GM12878 (cell line): ENCODE measurements around the gene VANGL2. TPM values are rescaled to one million over a fixed set of nuclear protein-coding genes. Genes with fewer than 3 reads are reported as not detected.

Experiments used
- FOXM1 ChIP-seq: IDR thresholded peaks from 2 replicates; pipeline ENCODE4 v1.6.1; 2012; ENCODE audit warnings: low read depth, mild to moderate bottlenecking, inconsistent platforms, low read length, moderate library complexity
- KDM1A ChIP-seq: fragments of 200-600 bp; sonication (generic); IDR thresholded peaks from 2 replicates; pipeline ENCODE4 v1.6.1; 2016; ENCODE audit warnings: borderline replicate concordance
- NFYA ChIP-seq: IDR thresholded peaks from 2 replicates; pipeline ENCODE4 v1.6.1; 2011; ENCODE audit warnings: low read depth, mild to moderate bottlenecking, low read length, improper control_type of control experiment, borderline replicate concordance
- SMAD1 ChIP-seq: fragments of 450-650 bp; IDR thresholded peaks from 2 replicates; pipeline ENCODE4 v1.6.1; 2018; ENCODE audit warnings: mild to moderate bottlenecking, low read depth; ENCODE audit not compliant: partially characterized antibody
- ZNF592 ChIP-seq: fragments of 450-650 bp; IDR thresholded peaks from 2 replicates; pipeline ENCODE4 v1.6.1; 2017; ENCODE audit warnings: mild to moderate bottlenecking, moderate library complexity
- polyA plus RNA-seq, 11 experiments: library from polyadenylated mRNA; depleted of rRNA in 4 of 11; unstranded in 6 of 11; stranded (reverse) in 5 of 11; fragments of >200 nt; fragmentation: Nextera tagmentation in 4 of 11; fragmentation: Illumina TruSeq in 1 of 11; extraction: Ambion mirVana in 4 of 11; extraction: Trizol in 1 of 11; gene quantifications; 1 replicate in 1 of 11; 2 replicates in 10 of 11; pipeline versions ENCODE4 v1.2.1 to v1.2.3, GENCODE V29; 2011 to 2016; ENCODE audit warnings: inconsistent platforms in 2 of 11, missing spikeins in 2 of 11, low read depth in 1 of 11
- total RNA-seq, 4 experiments: library from RNA; depleted of rRNA in 3 of 4; stranded (reverse); fragments of >200 nt in 3 of 4; fragmentation: Illumina TruSeq in 1 of 4; extraction: Trizol in 1 of 4; gene quantifications; 2 replicates each; pipeline versions ENCODE4 v1.2.1 to v1.2.3, GENCODE V29; 2013 to 2021

VANGL2 gene
- total and polyA plus RNA-seq, 10 of the 15 experiments (the other 5 are each of a cell fraction or from before 2014, with no cell fraction given), result 0.10 to 5.0 (median 0.27) TPM

GRCh38 chr1:160406131-160406968 lies 6.0 kb downstream of the VANGL2 start (continued):
- no peak for TF ChIP-seq NFYA
- no peak for TF ChIP-seq ZNF592
- no peak for TF ChIP-seq SMAD1
- TF ChIP-seq FOXM1, result no peak
- no peak for TF ChIP-seq KDM1A
